GM19238 (cell line): ENCODE results near the gene DRD2.

Experiments
- DNase-seq: peaks from one replicate; pipeline ENCODE4 v3.0.0; 2011; ENCODE audit warnings: low spot score; ENCODE audit not compliant: insufficient read length

The DRD2 gene

DNA sequence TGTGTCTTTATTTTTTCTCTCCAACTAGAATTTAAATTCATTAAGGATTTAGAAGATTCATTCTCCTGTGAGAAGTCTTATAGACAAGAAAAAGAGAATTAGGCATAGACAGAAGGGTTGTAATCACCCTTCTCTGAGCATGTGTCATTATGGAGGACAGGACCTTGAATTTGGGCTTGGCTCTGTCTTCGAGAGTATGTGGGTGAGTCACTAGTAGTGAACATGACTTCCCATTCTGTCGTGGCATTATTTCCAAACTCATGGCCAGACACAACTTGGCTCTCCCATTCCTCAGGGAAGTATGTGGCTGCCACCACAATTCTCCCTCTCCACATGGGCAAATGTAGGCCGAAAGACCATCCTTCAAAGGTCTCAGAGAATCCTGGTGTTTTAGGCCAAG, 101.9 kb downstream of the DRD2 start:
- DNase-seq = no peak

DNA sequence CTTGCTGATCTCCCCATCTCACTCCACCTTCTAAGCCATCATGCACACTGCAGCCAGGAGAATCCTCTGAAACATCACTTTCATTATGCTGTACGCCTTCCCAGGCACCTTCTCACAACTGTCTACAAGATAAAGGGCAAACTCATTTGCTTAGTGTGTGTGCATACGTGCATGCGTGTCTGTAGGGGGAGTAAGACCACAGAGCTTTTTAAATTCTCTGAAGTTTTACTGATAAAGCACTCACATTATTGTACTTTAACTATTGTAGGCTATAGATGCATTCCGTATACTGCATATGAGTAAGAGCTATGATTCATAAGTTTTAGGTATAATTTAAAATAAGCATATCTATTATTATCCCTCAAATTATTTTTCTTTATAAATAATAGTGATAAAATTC, 102.9 kb downstream of the DRD2 start:
- no peak for DNase-seq

DNA sequence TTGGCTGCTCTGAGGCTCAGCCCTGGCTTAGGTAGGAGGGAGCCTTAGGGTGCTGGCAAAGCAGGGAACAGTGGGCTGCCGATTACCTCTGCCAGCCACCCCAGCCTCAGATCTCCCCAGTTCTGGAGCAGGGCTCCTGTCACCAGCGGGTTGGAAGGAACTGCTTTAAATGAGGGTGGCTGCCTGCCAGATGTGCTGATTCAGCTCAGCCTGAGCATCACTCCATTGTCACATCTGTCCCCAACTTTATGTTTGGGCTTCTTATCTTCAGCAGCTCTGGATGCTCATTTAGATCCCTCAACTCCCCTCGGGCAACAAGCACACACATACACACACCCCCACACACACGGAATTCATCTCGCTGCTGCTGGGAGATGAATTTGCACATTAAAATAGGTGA, 104.6 kb downstream of the DRD2 start:
- no peak for DNase-seq

DNA sequence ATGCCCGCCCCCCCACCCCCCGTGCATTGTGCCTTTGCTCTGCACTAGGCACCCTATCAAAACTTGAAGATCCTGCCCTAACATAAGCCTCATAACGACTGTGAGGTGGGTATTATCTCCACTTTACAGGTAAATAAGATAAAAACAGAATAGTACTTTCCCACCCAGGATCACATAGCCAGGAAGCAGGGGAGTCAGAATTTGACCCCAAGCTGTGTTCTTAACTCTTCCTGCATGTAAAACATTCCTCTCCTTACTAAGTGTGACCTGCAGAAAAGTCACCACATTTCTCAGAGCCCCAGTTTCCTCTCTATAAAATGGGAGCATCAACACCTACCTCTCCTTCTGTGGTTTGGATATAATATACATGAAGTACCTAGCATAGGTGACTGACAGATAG, 105.8 kb downstream of the DRD2 start:
- no peak for DNase-seq

DNA sequence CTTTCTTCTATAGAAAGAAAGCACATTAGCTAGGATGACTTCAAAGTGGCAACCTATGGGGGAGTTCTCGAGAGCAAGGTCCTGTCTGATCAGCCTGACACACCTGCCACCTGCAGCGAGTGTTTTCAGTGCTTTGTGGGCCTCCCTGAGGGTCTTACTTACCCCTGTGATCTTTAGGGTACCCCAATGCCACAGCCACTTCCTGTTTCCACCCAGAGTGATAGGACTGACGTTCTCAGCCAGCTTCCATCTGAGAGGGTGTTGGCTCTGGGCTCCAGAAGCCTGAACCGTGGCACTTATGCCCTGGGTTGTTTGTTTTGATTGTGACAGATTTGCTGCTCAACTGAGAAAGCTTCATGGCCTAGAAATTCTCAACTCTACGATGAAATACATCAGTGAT, 109.3 kb downstream of the DRD2 start:
- DNase-seq = no peak

DNA sequence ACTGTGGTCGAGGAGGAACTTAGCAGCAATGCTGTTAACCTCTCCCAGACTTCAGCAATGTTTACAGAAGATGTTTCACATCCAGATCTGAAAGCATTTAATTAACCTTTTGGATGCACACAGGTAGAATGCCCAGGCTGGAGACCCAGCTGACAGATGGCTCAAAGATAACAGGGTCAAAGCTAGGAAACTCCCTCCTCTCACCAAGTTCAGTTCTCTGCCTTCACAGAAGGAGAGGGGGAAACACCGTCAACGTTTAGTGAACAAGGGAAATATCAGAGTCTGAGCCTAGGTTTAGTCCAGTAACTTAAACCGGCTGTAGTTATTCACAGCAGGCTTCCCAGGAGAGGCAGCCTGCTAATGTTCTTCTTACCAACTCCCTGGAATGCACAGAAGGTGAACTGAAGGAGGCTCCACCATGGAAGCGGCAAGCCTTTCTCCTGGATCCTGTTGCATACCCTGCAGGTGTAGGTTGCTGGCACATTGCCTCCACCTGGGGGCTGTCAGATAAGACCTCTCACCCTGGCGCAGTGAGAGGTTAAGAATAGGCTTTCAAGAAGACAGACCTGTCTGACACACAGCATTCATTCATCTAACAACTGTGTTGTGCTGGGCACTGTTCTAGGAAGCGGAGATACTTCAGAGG, 111.1 kb downstream of the DRD2 start:
- no peak for DNase-seq

DNA sequence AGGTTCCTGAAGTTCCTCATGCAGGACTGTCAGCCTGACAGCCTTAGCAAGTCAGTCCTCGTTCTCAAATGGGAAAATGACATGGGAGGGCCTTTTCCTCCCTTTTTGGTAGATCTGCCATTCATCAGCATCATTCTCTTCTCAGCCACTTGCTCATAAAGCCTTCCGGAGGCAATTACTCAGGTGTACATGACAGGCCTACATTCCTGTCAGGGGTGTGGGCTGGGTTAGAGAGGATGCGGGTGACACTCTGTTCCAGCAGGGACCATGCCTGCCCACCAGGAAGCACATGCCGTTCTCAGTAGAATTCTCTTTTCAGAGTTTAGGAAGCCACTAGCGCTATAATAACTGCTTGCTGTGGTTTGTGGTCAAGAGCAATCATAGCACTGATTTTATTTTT, 111.8 kb downstream of the DRD2 start:
- DNase-seq = no peak
